BE2C (cell line): ENCODE data around the gene ITGAE.
"Not testable (repeated sequence)": the region's sequence is repeated elsewhere in the genome, so short reads cannot be mapped to it uniquely, and the experiment has no call there.

ENCODE experiments used
- DNase-seq: peaks from one replicate; pipeline ENCODE4 v3.0.0-alpha.2; 2020
- H3K27me3 ChIP-seq: fragments of 250-450 bp; sonication (Bioruptor Pico); 2 replicates; pipeline ENCODE4 v1.5.1; 2020; ENCODE audit warnings: mild to moderate bottlenecking
- H3K36me3 ChIP-seq: fragments of 250-450 bp; sonication (Bioruptor Pico); 2 replicates; pipeline ENCODE4 v1.5.1; 2020; ENCODE audit warnings: mild to moderate bottlenecking
- H3K4me1 ChIP-seq: fragments of 250-450 bp; sonication (Bioruptor Pico); 2 replicates; pipeline ENCODE4 v1.5.1; 2020
- H3K4me3 ChIP-seq: 2 replicates; pipeline ENCODE4 v1.5.1; 2011; ENCODE audit warnings: low read depth, low read length
- H3K9me3 ChIP-seq: fragments of 250-450 bp; sonication (Bioruptor Pico); 2 replicates; pipeline ENCODE4 v1.5.1; 2020
- TF ChIP-seq, protein P1 (sequence below): IDR thresholded peaks from 2 replicates; pipeline ENCODE4 v1.5.1; 2012; ENCODE audit warnings: mild to moderate bottlenecking, low read depth, low read length

ITGAE gene

DNA sequence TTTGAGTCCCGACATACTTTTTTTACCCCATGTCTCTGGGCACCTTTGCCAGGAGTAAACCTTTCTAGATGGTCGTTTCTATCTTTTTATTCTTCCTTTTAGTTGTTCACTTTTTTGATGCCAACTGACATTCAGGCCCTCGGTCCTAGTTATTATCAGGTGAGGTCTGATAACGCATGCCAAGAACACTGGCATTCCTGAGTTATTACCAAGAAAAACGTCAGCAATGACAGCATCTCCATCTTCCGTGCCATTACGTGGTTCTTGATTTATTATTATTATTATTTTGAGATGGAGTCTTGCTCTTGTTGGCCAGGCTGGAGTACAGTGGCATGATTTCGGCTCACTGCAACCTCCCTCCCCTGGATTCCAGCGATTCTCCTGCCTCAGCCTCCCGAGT is 55.9 kb downstream of the ITGAE start:
- no peak for DNase-seq
- Histone ChIP-seq H3K4me3 (no peak overlapping the region), H3K9me3 (no peaks in the 10 kb centered on the region), H3K4me1 (no peaks in the 10 kb centered on the region), H3K27me3 (no peaks in the 10 kb centered on the region), H3K36me3 (no peaks in the 10 kb centered on the region)
- TF ChIP-seq, protein P1, sequence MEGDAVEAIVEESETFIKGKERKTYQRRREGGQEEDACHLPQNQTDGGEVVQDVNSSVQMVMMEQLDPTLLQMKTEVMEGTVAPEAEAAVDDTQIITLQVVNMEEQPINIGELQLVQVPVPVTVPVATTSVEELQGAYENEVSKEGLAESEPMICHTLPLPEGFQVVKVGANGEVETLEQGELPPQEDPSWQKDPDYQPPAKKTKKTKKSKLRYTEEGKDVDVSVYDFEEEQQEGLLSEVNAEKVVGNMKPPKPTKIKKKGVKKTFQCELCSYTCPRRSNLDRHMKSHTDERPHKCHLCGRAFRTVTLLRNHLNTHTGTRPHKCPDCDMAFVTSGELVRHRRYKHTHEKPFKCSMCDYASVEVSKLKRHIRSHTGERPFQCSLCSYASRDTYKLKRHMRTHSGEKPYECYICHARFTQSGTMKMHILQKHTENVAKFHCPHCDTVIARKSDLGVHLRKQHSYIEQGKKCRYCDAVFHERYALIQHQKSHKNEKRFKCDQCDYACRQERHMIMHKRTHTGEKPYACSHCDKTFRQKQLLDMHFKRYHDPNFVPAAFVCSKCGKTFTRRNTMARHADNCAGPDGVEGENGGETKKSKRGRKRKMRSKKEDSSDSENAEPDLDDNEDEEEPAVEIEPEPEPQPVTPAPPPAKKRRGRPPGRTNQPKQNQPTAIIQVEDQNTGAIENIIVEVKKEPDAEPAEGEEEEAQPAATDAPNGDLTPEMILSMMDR, result no peak

DNA sequence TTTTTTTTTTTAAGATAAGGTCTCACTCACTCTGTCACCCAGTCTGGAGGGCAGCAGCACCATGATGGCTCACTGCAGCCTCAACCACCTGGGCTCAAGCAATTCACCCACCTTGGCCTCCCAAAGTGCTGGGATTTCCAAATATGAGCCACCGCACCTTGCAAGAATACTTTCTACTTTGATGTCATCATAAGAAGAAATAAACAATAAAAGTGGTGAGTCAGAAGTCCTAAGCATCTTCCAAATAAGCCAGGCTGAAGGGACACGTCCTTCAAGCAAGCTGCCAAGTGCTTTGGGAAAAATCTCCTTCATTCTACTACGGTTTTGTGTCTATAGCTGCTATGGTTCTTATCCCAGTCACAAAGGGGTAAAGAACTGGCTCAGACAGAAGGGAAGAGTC is 57.0 kb downstream of the ITGAE start:
- no peaks in the 10 kb centered on the region for H3K27me3 ChIP-seq
- H3K9me3 ChIP-seq, result no peaks in the 10 kb centered on the region
- TF ChIP-seq, protein P1, result no peak
- H3K36me3 ChIP-seq, result no peaks in the 10 kb centered on the region
- no peak overlapping the region for H3K4me3 ChIP-seq
- no peak for DNase-seq
- no peaks in the 10 kb centered on the region for H3K4me1 ChIP-seq

DNA sequence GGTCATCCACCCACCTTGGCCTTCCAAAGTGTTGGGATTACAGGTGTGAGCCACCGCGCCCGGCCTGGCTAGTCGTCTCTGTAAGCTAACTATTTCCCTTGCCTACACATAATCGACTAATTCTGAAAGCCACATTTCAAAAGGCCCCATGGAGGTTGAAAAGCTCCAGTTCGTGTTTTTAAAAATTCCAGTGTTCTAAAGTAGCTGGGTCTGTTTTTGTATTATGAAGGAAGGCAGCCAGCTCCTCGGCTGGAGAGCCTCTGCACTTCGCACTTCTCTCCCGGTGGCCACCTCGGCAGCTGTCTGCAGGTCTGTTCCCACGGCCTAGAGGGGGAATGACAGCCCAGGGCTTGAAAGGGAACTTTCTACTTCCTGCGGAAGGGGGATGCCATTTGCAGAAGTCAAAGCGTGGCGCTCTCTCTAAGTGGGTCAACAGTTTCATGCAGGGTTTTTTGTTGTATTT is 60.3 kb downstream of the ITGAE start:
- TF ChIP-seq, protein P1, result no peak
- no peak overlapping the region for H3K4me3 ChIP-seq
- DNase-seq, result no peak
- no peaks in the 10 kb centered on the region for H3K36me3 ChIP-seq
- no peaks in the 10 kb centered on the region for H3K9me3 ChIP-seq
- H3K4me1 ChIP-seq, result no peaks in the 10 kb centered on the region
- no peaks in the 10 kb centered on the region for H3K27me3 ChIP-seq

DNA sequence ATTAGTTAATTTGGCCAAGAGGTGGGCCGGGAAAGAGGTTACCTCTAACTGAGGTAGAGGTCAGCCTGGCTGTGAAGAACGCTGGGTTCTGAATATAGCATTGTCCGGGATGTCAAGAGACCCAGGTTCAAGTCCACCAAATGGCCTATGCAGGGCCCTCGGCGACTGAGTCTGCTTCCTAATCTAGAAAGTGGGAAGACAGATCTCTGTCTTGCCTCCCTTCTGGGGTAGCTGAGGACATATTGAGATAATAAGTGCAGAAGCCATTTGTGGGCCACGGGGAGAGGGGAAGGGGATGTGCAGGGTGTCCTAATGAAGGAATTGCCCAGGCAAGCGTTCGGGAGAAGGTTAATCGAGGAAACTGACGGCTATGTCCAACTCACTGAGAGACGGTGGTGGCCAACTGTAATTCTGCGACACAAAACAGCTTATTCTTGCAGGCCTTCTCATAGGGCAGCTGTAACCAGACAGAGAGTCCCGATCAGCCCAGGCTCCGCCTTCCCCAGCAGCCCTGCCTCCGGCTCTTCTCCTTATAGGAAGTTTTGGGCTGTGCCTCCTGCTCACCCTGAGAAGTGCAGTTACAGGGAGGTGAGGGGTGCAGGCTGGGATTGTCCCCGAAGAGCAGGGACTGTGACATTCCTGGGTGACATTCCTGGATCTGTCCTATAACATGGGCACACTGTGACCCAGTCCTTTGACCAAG is 61.4 kb downstream of the ITGAE start:
- Histone ChIP-seq H3K36me3 (no peaks in the 10 kb centered on the region), H3K9me3 (no peaks in the 10 kb centered on the region), H3K27me3 (no peaks in the 10 kb centered on the region), H3K4me3 (no peak overlapping the region), H3K4me1 (no peaks in the 10 kb centered on the region)
- DNase-seq, result no peak
- TF ChIP-seq, protein P1, result no peak

DNA sequence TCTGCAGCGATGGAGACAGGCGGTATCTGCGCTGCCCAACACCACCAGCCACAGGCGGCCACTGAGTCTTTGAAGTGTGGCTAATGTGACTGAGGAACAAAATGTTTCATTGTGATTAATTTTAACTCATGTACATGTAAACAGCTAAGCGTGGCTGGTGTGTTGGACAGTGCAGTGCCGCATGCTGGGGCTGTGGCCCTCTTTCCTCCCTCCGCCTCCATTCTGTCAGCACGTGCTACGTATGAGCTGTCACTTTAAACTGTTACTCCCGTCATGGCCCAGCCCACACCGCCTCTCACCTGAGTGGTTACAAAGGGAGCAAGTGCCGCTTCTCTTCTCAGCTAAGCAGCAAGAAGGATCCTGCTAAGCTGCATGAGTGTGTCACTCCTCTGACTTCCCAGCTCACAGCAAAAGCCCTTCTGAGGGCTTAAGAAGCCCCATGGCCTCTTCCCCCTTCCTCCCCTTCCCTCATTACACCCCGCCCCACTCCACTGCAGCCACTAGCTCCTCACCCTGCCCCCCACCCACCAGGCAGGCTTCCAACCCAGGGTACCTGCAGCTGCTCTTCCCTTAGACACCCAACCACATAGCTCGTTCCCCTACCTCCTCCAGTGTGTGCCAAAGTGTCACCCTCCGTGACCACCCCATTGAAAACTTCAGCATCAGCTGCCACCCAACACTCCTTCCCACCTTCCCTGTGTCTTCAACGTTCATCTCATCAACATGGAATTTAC is 62.3 kb downstream of the ITGAE start:
- Histone ChIP-seq H3K9me3 (no peaks in the 10 kb centered on the region), H3K4me1 (no peaks in the 10 kb centered on the region), H3K36me3 (no peaks in the 10 kb centered on the region), H3K4me3 (no peak overlapping the region), H3K27me3 (no peaks in the 10 kb centered on the region)
- no peak for DNase-seq
- TF ChIP-seq, protein P1, result no peak

DNA sequence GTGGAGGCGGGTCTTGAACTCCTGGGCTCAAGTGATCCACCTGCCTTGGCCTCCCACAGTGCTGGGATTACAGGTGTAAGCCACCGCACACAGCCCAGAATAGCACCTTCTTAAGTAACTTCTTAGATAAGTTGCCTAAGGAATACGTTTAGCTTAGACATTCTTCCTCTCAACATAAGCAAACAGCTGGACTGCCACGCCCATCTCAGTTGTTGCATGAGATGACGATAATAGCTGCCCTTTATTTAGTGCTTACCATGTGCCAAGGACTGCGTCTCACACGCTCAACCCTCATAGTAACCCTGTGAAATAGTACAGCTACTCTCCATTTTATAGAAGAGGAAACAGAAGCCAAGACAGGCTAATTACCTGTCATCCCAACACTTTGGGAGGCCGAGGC is 65.5 kb downstream of the ITGAE start:
- Histone ChIP-seq H3K9me3 (no peaks in the 10 kb centered on the region), H3K4me3 (no peak overlapping the region), H3K27me3 (no peaks in the 10 kb centered on the region), H3K4me1 (no peaks in the 10 kb centered on the region), H3K36me3 (no peaks in the 10 kb centered on the region)
- TF ChIP-seq, protein P1, result no peak
- DNase-seq, result no peak

DNA sequence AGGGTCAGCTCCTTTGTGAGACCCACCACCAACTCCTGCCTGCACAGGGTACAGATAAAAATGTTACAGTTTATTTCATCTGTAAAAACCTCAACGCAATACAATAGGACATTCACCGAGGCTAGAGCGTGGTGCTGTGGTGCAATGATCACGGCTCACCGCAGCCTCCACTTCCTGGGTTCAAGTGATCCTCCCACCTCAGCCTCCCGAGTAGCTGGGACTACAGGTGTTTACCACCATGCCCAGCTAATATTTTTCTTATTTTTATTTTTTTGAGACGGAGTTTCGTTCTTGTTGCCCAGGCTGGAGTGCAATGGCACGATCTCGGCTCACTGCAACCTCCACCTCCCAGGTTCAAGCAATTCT is 66.1 kb downstream of the ITGAE start:
- H3K4me3 ChIP-seq, result not testable (repeated sequence)

More for the DNA sequence above, 66.1 kb downstream of the ITGAE start:
- not testable (repeated sequence) for H3K9me3 ChIP-seq, H3K27me3 ChIP-seq, DNase-seq, H3K4me1 ChIP-seq, H3K36me3 ChIP-seq
